ENCODE results near the gene DOK1.
A peak's percentile ranks its signal among the peaks of the same experiment; 100 is the strongest.

DOK1 gene

GRCh38 chr2:74525717-74526648, 28.5 kb upstream of the DOK1 start, which contains the start of gene DQX1:
Gene DQX1 (minus strand): TSS chr2:74526231. CDS start chr2:74525729, 502 bp downstream.
- no peak for DNase-seq (ENCODE audit: low read depth in 2 of 2)

GRCh38 chr2:74526649-74527230, 27.8 kb upstream of the DOK1 start:
- no peak for DNase-seq (ENCODE audit: low read depth in 2 of 2)

GRCh38 chr2:74527741-74528140, 26.8 kb upstream of the DOK1 start:
- DNase-seq (ENCODE audit: low read depth in 2 of 2), result no peak

GRCh38 chr2:74528600-74529356, 25.7 kb upstream of the DOK1 start:
- DNase-seq (ENCODE audit: low read depth in 2 of 2), result no peak

GRCh38 chr2:74529357-74530238, 24.9 kb upstream of the DOK1 start, which contains the start of the genes AUP1 and HTRA2:
Gene AUP1 (minus strand): TSS chr2:74529706. CDS start chr2:74529629, 77 bp downstream.
Gene HTRA2 (plus strand): TSS chr2:74529933. CDS start chr2:74530007, 74 bp downstream.
- DNase-seq (ENCODE audit: low read depth in 2 of 2), result peak; percentile 88 to 94

GRCh38 chr2:74530239-74531187, 24.0 kb upstream of the DOK1 start:
- DNase-seq (ENCODE audit: low read depth in 2 of 2), result peak; percentile 30 to 42

GRCh38 chr2:74531666-74532065, 22.9 kb upstream of the DOK1 start:
- no peak for DNase-seq (ENCODE audit: low read depth in 2 of 2)

- no peak for DNase-seq (ENCODE audit: low read depth in 2 of 2)
These were observed 22.3 kb upstream of the DOK1 start for GRCh38 chr2:74532222-74532621.

- DNase-seq (ENCODE audit: low read depth in 2 of 2), result no peak
These were observed 21.1 kb upstream of the DOK1 start for GRCh38 chr2:74533464-74533863.

GRCh38 chr2:74534411-74534810, 20.1 kb upstream of the DOK1 start:
- no peak for DNase-seq (ENCODE audit: low read depth in 2 of 2)

- no peak for DNase-seq (ENCODE audit: low read depth in 2 of 2)
These were observed 19.0 kb upstream of the DOK1 start for GRCh38 chr2:74535440-74535965.

GRCh38 chr2:74536166-74536950, 18.2 kb upstream of the DOK1 start:
- DNase-seq (ENCODE audit: low read depth in 2 of 2), result no peak

- DNase-seq (ENCODE audit: low read depth in 2 of 2), result no peak
These were observed 17.4 kb upstream of the DOK1 start for GRCh38 chr2:74537140-74537539.

- no peak for DNase-seq (ENCODE audit: low read depth in 2 of 2)
These were observed 15.6 kb upstream of the DOK1 start for GRCh38 chr2:74538881-74539339.

- DNase-seq (ENCODE audit: low read depth in 2 of 2), result no peak
These were observed 14.2 kb upstream of the DOK1 start for GRCh38 chr2:74540291-74540690.

GRCh38 chr2:74542978-74543377, 11.5 kb upstream of the DOK1 start:
- DNase-seq (ENCODE audit: low read depth in 2 of 2), result no peak

- DNase-seq (ENCODE audit: low read depth in 2 of 2), result no peak
These were observed 9.9 kb upstream of the DOK1 start for GRCh38 chr2:74544634-74545033.

- no peak for DNase-seq (ENCODE audit: low read depth in 2 of 2)
These were observed 8.5 kb upstream of the DOK1 start for GRCh38 chr2:74546004-74546403.

All from stimulated activated CD4-positive, alpha-beta T cell treated with anti-CD3 and anti-CD28 coated beads, Interleukin-4, amount 100 ng/mL, for 48 hours (primary cell).